B cell (primary cell): Measurements from ENCODE around the gene CNTNAP2.

ENCODE experiments used
- EZH2 ChIP-seq: IDR thresholded peaks from 2 replicates; pipeline ENCODE4 v1.6.1; 2012; ENCODE audit warnings: borderline replicate concordance, low read depth, mild to moderate bottlenecking, moderate library complexity, low read length; ENCODE audit not compliant: insufficient read depth, poor library complexity, severe bottlenecking
- TF ChIP-seq, protein P1 (sequence below): fragments of 200-600 bp; IDR thresholded peaks from one replicate; pipeline ENCODE4 v1.8.0; 2022; ENCODE audit warnings: antibody characterized with exemption, mild to moderate bottlenecking

GRCh38 chr7:146698995-146699610 lies 582.5 kb downstream of the CNTNAP2 start:
- TF ChIP-seq, protein P1, sequence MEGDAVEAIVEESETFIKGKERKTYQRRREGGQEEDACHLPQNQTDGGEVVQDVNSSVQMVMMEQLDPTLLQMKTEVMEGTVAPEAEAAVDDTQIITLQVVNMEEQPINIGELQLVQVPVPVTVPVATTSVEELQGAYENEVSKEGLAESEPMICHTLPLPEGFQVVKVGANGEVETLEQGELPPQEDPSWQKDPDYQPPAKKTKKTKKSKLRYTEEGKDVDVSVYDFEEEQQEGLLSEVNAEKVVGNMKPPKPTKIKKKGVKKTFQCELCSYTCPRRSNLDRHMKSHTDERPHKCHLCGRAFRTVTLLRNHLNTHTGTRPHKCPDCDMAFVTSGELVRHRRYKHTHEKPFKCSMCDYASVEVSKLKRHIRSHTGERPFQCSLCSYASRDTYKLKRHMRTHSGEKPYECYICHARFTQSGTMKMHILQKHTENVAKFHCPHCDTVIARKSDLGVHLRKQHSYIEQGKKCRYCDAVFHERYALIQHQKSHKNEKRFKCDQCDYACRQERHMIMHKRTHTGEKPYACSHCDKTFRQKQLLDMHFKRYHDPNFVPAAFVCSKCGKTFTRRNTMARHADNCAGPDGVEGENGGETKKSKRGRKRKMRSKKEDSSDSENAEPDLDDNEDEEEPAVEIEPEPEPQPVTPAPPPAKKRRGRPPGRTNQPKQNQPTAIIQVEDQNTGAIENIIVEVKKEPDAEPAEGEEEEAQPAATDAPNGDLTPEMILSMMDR, result no peak
- no peak for TF ChIP-seq EZH2
